Tibial artery (tissue), 4 donors: ENCODE measurements around the gene RGS11.
A peak's percentile ranks its signal among the peaks of the same experiment; 100 is the strongest.

ENCODE experiments used
- DNase-seq, 2 donors: peaks; one replicate each; pipeline ENCODE4 v3.0.0-alpha.2; 2019
- H3K27ac ChIP-seq, 2 donors: fragments of 200-600 bp; sonication (generic) in 1 of 2; 1 replicate in 1 of 2; 2 replicates in 1 of 2; pipeline ENCODE4 v1.5.1; 2018 to 2019; ENCODE audit warnings: mild to moderate bottlenecking in 1 of 2
- H3K27me3 ChIP-seq, 2 donors: fragments of 200-600 bp; sonication (generic) in 1 of 2; one replicate each; pipeline versions ENCODE4 v1.5.1 to v1.6.0; 2016 to 2019
- H3K36me3 ChIP-seq, 3 donors: fragments of 200-600 bp; sonication (generic) in 2 of 3; one replicate each; pipeline ENCODE4 v1.5.1; 2016 to 2019; ENCODE audit warnings: mild to moderate bottlenecking in 2 of 3
- H3K4me1 ChIP-seq, 4 donors: fragments of 200-600 bp; sonication (generic) in 2 of 4; 1 replicate in 3 of 4; 2 replicates in 1 of 4; pipeline ENCODE4 v1.5.1; 2016 to 2019
- H3K4me3 ChIP-seq, 2 donors: fragments of 200-600 bp; sonication (generic) in 1 of 2; 1 replicate in 1 of 2; 2 replicates in 1 of 2; pipeline ENCODE4 v1.5.1; 2018 to 2019; ENCODE audit warnings: mild to moderate bottlenecking in 2 of 2
- H3K9me3 ChIP-seq, 3 donors: fragments of 200-600 bp; sonication (generic) in 1 of 3; one replicate each; pipeline ENCODE4 v1.5.1; 2016 to 2019
- CTCF ChIP-seq, 2 experiments: fragments of 200-600 bp in 1 of 2; fragments of 450-650 bp in 1 of 2; IDR thresholded peaks; one replicate each; pipeline ENCODE4 v1.5.1; 2017 to 2019; ENCODE audit warnings: antibody characterized with exemption in 2 of 2, mild to moderate bottlenecking in 1 of 2, moderate library complexity in 1 of 2
- intact Hi-C: fragments of 100-400 bp; cut with DNase I; formaldehyde crosslinking; loops from one replicate; pipeline ENCODE4 v1.15.0; 2023; ENCODE audit warnings: low total_unique reads

RGS11 gene

GRCh38 chr16:278863-279366 lies 3.2 kb upstream of the RGS11 start:
- Histone ChIP-seq H3K4me3 (no peak overlapping the region), H3K4me1 (peaks cover 0 to 34% (median 24%) of the 10 kb centered on the region in 4 donors), H3K9me3 (no peaks in the 10 kb centered on the region), H3K36me3 (no peaks in the 10 kb centered on the region), H3K27ac (no peak overlapping the region), H3K27me3 (peaks cover 0 to 69% of the 10 kb centered on the region in 2 donors)
- intact Hi-C loops, result no loop called here
- no peak for DNase-seq
- no peak for TF ChIP-seq CTCF (IDR thresholded peaks at IDR 0.05)

GRCh38 chr16:276426-277077 lies 808 bp upstream of the RGS11 start:
- no peaks in the 10 kb centered on the region for H3K36me3 ChIP-seq
- no peak overlapping the region for H3K4me3 ChIP-seq
- intact Hi-C loops, result no loop called here
- DNase-seq, result peak in 1 of 2 donors; percentile 65
- H3K4me1 ChIP-seq, result peaks cover 0 to 32% (median 24%) of the 10 kb centered on the region in 4 donors
- TF ChIP-seq CTCF (IDR thresholded peaks at IDR 0.05), result no peak
- H3K27me3 ChIP-seq, result peaks cover 0 to 61% of the 10 kb centered on the region in 2 donors
- H3K27ac ChIP-seq, result no peak overlapping the region
- no peaks in the 10 kb centered on the region for H3K9me3 ChIP-seq

GRCh38 chr16:275041-275641 lies 603 bp downstream of the RGS11 start:
- H3K4me1 ChIP-seq, result peaks cover 0 to 21% (median 15%) of the 10 kb centered on the region in 4 donors
- intact Hi-C loops, result no loop called here
- H3K36me3 ChIP-seq, result no peaks in the 10 kb centered on the region
- no peak for DNase-seq
- peak overlapping the region; percentile 44 to 51 for H3K4me3 ChIP-seq
- no peak overlapping the region for H3K27ac ChIP-seq
- no peak for TF ChIP-seq CTCF (IDR thresholded peaks at IDR 0.05)
- H3K27me3 ChIP-seq, result peaks cover 0 to 49% of the 10 kb centered on the region in 2 donors
- no peaks in the 10 kb centered on the region for H3K9me3 ChIP-seq

GRCh38 chr16:273547-274421 lies 2.0 kb downstream of the RGS11 start:
- TF ChIP-seq CTCF (IDR thresholded peaks at IDR 0.05), result no peak
- Histone ChIP-seq H3K9me3 (no peaks in the 10 kb centered on the region), H3K27ac (no peak overlapping the region), H3K4me3 (no peak overlapping the region), H3K27me3 (peaks cover 0 to 39% of the 10 kb centered on the region in 2 donors), H3K36me3 (no peaks in the 10 kb centered on the region), H3K4me1 (peaks cover 0 to 17% (median 13%) of the 10 kb centered on the region in 4 donors)
- intact Hi-C loops, result no loop called here
- DNase-seq, result no peak

- TF ChIP-seq CTCF (IDR thresholded peaks at IDR 0.05), result no peak
- intact Hi-C loops, result no loop called here
- H3K27ac ChIP-seq, result no peak overlapping the region
- peaks cover 0 to 37% of the 10 kb centered on the region in 2 donors for H3K27me3 ChIP-seq
- no peak for DNase-seq
- no peaks in the 10 kb centered on the region for H3K9me3 ChIP-seq
- H3K4me3 ChIP-seq, result no peak overlapping the region
- H3K4me1 ChIP-seq, result peaks cover 0 to 17% (median 13%) of the 10 kb centered on the region in 4 donors
- H3K36me3 ChIP-seq, result no peaks in the 10 kb centered on the region
These were observed 2.9 kb downstream of the RGS11 start for GRCh38 chr16:272633-273546.
